GM12873 (cell line): ENCODE measurements around the gene TICAM1.

ENCODE experiments used
- TF ChIP-seq, protein P1 (sequence below): IDR thresholded peaks from 2 replicates; pipeline ENCODE4 v1.5.1; 2012; ENCODE audit warnings: low read depth, mild to moderate bottlenecking, moderate library complexity, low read length, control low read depth; ENCODE audit not compliant: insufficient read depth; ENCODE audit errors: missing control alignments

Gene TICAM1

DNA sequence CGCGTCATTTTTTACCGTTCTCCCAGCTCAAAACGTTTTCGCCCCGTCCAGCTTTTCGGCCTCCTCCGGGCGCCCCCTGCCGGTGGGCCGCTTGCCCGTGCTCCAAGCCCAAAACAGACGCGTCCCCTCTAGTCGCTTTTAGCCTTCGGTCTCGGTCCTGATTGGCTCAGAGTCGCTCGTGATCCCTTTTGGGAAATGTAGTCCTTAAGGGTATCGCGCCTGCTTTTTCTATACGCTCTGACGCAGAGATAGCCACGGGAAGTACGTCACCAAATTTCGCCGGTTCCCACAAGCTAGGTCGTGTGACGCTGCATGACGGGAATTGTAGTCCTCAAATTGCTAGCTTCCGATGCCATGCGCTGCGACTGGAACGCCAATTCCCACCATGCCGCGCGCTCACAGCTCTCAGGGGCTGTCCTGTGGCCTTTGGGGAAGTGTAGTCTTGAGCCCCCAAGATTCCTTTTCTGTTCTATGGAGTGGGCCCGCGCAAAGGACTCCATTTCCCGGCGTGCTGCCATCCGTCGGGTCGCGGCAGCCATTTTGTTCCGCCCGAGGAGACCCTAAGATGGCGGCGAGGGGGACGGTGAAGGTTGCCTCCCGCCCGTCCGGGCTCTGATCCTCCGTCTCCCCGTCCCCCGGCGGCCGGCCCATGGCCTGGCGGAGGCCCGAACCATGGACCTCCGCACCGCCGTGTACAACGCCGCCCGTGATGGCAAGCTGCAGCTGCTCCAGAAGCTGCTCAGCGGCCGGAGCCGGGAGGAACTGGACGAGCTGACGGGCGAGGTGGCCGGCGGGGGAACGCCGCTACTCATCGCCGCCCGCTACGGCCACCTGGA, 40.1 kb downstream of the TICAM1 start, which contains the start of gene FEM1A:
Gene FEM1A, plus strand, starts transcription at position 552 of the 836 bp plus-strand sequence. Its CDS starts 121 bp downstream, at position 673.
- TF ChIP-seq, protein P1, sequence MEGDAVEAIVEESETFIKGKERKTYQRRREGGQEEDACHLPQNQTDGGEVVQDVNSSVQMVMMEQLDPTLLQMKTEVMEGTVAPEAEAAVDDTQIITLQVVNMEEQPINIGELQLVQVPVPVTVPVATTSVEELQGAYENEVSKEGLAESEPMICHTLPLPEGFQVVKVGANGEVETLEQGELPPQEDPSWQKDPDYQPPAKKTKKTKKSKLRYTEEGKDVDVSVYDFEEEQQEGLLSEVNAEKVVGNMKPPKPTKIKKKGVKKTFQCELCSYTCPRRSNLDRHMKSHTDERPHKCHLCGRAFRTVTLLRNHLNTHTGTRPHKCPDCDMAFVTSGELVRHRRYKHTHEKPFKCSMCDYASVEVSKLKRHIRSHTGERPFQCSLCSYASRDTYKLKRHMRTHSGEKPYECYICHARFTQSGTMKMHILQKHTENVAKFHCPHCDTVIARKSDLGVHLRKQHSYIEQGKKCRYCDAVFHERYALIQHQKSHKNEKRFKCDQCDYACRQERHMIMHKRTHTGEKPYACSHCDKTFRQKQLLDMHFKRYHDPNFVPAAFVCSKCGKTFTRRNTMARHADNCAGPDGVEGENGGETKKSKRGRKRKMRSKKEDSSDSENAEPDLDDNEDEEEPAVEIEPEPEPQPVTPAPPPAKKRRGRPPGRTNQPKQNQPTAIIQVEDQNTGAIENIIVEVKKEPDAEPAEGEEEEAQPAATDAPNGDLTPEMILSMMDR = peak; percentile 95

- TF ChIP-seq, protein P1 = no peak
Observed at GRCh38 chr19:4781801-4782200, 49.7 kb downstream of the TICAM1 start.

DNA sequence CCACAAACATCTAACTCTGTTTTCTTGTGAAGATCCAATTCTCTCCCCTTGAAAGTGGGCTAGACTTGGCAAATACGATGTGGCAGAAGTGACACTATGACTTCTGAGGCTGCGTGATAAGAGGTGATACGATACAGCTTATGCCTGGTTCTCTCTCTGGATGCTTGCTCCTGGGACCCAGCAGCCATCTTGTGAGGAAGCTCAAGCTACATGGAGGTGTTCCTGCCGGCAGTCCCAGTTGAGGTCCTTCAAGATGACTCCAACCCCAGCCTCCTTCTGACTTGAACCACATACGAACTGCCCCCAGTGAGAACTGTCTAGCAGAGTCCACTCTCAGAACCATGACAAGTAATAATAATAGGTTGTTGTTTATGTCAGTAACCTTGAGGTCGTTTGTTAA, 50.7 kb downstream of the TICAM1 start:
- TF ChIP-seq, protein P1 = no peak

- TF ChIP-seq, protein P1 = no peak
Observed at GRCh38 chr19:4776436-4777211, 54.9 kb downstream of the TICAM1 start.

DNA sequence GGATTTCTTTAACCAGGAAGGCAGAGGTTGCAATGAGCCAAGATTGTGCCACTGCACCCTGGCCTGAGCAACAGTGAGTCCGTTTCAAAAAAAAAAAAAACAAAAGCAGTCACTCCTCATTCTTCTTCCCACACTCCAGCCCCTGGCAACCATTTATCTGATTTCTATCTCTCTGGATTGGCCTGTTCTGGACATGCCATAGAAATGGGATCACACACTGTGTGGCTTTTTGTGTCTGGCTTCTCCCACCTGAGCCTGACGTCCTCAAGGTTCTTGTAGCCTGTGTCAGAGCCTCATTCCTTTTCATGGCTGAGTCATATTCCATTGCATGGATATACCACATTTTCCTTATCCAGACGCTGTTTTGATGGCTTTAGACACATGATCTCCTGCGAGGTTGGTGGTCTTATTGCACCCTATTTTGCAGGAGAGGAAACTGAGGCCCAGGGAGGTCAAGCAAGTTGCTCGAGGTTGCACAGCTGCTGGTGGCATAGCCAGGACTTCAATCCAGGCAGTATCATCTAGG, 55.8 kb downstream of the TICAM1 start:
- TF ChIP-seq, protein P1 = no peak

DNA sequence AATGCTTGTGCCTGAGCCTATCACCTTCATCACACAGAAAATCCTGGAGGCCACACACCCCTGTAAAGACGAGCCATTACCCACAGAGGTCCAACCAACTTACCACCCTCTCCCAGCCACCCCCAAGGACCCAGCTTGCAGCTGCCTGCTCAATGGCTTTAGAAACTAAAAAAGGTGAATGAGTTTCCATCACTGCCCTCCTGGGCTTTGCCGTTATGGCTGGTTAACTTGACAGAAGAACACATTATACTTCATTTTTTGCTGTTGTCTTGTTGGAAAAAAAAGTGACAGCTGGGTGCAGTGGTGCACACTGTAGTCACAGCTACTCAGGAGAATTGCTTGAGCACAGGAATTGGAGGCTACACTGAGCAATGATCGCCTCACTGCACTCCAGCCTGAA, 57.4 kb downstream of the TICAM1 start:
- TF ChIP-seq, protein P1 = no peak
